GM10266 (cell line): ENCODE results near the gene TTC19.

Experiments used
- DNase-seq: peaks from one replicate; pipeline ENCODE4 v3.0.0; 2012; ENCODE audit errors: extremely low spot score
- CTCF ChIP-seq: IDR thresholded peaks from 2 replicates; pipeline ENCODE4 v1.5.1; 2012; ENCODE audit warnings: mild to moderate bottlenecking, low read depth; ENCODE audit not compliant: control insufficient read depth, insufficient read depth; ENCODE audit errors: missing control alignments

Gene TTC19

GRCh38 chr17:16026895-16027294, 27.3 kb downstream of the TTC19 start:
- no peak for TF ChIP-seq CTCF
- DNase-seq = no peak

DNA sequence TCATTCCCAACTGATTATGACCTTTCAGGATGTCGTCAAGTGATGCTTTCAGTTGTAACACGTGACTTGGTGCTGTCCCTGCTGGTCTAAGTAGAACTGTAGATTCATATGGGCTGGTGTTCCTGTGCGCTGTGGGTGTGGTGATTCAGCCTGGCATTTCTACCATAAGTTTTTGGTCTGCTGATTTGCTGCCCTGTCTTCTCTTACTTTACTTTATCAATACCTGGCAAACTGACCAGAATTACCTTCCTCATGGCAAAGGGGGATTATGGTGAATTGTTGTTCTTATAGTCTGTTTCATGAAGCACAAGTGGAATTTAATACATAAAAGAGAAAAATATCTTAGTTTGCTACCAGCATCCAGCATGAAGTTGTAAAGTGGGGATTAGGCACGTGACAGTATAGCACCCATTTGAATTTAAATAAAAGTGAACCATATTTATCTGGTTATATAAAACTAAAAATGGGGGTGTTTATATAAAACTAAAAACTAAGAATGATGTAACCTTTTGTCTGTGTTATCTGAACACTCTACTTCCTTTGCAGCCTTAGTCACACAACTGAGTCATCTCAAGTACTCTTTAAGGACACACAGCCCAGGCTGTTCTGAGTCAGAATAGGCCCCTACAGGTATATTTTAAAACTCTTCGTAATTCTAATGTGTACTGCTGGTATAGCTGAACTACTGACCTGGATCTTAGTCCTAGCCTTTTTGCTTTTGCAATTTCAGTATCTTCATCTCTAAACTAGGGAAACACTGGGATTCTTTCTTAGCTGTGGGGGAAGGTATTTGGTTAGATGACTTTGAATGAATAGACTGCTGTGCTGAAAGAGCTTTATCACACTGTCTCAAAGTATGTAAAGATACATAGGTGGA, 28.3 kb downstream of the TTC19 start:
- peak; percentile 47 for DNase-seq

GRCh38 chr17:16033729-16034349, 34.2 kb downstream of the TTC19 start:
- no peak for TF ChIP-seq CTCF
- no peak for DNase-seq

More for the DNA sequence above, 28.3 kb downstream of the TTC19 start:
- TF ChIP-seq CTCF = no peak

- no peak for TF ChIP-seq CTCF
- DNase-seq = no peak
Measured at GRCh38 chr17:16036261-16036660, 36.6 kb downstream of the TTC19 start.

GRCh38 chr17:16037636-16038035, 38.0 kb downstream of the TTC19 start:
- no peak for TF ChIP-seq CTCF
- DNase-seq = no peak

DNA sequence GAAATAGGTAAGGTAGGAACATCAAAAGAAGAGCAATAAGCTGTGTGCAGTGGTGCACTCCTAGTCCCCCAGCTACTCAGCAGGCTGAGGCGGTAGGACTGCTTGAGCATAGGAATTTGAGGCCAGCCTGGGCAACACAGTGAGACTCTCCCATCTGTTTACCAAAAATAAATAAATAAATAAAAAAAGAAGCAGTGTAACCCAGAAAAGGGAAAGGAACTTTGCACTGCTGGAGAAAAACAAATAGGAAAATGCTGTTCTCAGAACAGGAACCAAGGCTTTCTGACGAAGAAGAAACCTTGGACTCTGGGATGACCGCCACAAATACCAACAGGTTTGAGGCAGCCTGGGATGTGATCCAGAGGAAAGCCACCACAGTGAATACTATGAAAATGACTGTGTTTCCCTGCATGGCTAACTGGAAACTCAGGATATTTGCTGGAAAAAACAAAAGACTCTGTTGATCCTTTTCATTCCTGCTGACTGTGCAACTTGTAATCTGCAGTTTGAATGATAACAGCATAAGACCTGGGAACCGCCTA, 41.2 kb downstream of the TTC19 start:
- TF ChIP-seq CTCF = no peak
- DNase-seq = no peak

- TF ChIP-seq CTCF = no peak
- no peak for DNase-seq
Measured at GRCh38 chr17:16044487-16044886, 44.9 kb downstream of the TTC19 start.
